Thymus (tissue), 11 donors: ENCODE measurements around the gene SLC5A4. TPM values are rescaled to one million over a fixed set of nuclear protein-coding genes. Genes with fewer than 3 reads are reported as not detected.
"Not testable (repeated sequence)": the region's sequence is repeated elsewhere in the genome, so short reads cannot be mapped to it uniquely, and the experiment has no call there.

Experiments used
- DNase-seq, 9 donors: peaks; one replicate each; pipeline ENCODE4 v3.0.0-alpha.2; 2013; ENCODE audit warnings: low spot score in 9 of 9, low read depth in 6 of 9, missing footprints in 1 of 9
- H3K27ac ChIP-seq, 2 donors: one replicate each; pipeline ENCODE4 v1.5.1; 2013; ENCODE audit warnings: control low read depth in 1 of 2, low read depth in 1 of 2, low read length in 1 of 2, mild to moderate bottlenecking in 1 of 2, moderate library complexity in 1 of 2
- H3K27me3 ChIP-seq, 2 donors: one replicate each; pipeline ENCODE4 v1.5.1; 2013; ENCODE audit warnings: low read length in 1 of 2; ENCODE audit not compliant: control insufficient read depth in 2 of 2, insufficient read depth in 1 of 2
- H3K36me3 ChIP-seq, 2 donors: one replicate each; pipeline ENCODE4 v1.5.1; 2013; ENCODE audit warnings: low read length in 1 of 2, mild to moderate bottlenecking in 1 of 2, moderate library complexity in 1 of 2; ENCODE audit not compliant: control insufficient read depth in 2 of 2, insufficient read depth in 2 of 2
- H3K4me1 ChIP-seq, 2 donors: one replicate each; pipeline ENCODE4 v1.5.1; 2013; ENCODE audit warnings: low read length in 2 of 2; ENCODE audit not compliant: control insufficient read depth in 2 of 2, insufficient read depth in 2 of 2
- H3K4me3 ChIP-seq, 2 donors: one replicate each; pipeline ENCODE4 v1.5.1; 2013; ENCODE audit warnings: low read length in 2 of 2, control low read depth in 1 of 2, mild to moderate bottlenecking in 1 of 2
- H3K9me3 ChIP-seq, 2 donors: one replicate each; pipeline ENCODE4 v1.5.1; 2013; ENCODE audit warnings: low read length in 1 of 2, mild to moderate bottlenecking in 1 of 2; ENCODE audit not compliant: control insufficient read depth in 2 of 2, insufficient read depth in 1 of 2
- WGBS: extraction: QIAGEN DNeasy Blood & Tissue Kit; methylation state at CpG from one replicate; pipeline ENCODE4 v1.1.7; 2013; 5-methylcytosine and 5-hydroxymethylcytosine counted together
- polyA plus RNA-seq: library from polyadenylated mRNA; stranded (reverse); fragments of 200-250 nt; gene quantifications from one replicate; pipeline ENCODE4 v1.2.3, GENCODE V29; 2013
- total RNA-seq: library from RNA; stranded (reverse); fragments of 120-200 nt; gene quantifications from one replicate; pipeline ENCODE4 v1.2.4, GENCODE V29; 2013
- donor health status: healthy.

The SLC5A4 gene
- total and polyA plus RNA-seq, 2 donors = 0.09 to 0.18 TPM

DNA sequence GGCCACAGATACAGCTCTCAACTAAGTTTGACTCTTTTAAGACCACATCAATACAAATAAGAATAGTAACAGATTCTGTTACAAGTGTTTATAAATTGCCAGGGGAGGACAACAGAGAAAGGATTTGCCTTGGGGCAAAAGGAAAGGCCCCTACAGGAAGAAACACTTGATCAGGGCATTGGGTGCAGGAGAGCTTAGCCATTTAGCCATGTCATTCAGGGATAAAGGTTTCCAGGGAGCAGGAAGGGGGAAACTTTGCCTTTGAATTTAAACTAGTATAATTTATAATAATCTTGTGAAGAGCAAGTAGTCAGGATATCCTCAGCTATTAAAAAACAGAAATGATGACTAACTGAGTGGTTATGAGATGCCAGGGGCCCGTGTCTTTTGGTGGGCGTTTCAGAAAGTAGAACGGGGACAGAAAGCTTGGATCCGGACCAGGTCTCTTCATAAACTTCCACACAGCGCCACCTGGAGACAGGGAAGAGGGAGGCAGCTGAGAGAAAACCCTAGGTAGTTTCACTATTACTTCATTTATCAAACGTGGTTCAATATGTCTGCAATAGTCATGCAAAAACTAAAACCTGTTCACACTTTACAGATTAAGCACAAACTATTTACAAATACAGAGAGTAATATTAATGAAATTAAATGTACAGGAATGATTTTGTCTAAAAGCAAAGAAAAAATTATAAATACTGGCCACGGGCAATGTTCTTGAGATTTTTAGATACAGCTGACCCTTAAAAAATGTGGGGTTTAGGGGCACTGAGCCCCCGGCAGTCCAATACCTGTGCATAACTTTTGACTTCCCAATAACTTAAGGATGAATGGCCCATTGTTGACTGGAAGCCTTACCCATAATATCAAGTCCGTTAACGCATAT, 11.0 kb upstream of the SLC5A4 start:
- WGBS = 31% methylated on average over 10 of the region's 10 CpGs
- H3K27me3 ChIP-seq = no peaks in the 10 kb centered on the region
- no peak overlapping the region for H3K27ac ChIP-seq
- H3K36me3 ChIP-seq = no peaks in the 10 kb centered on the region
- no peak overlapping the region for H3K4me3 ChIP-seq
- no peaks in the 10 kb centered on the region for H3K9me3 ChIP-seq
- H3K4me1 ChIP-seq = no peaks in the 10 kb centered on the region
- peak; percentile 8 to 74 (median 30) for DNase-seq

DNA sequence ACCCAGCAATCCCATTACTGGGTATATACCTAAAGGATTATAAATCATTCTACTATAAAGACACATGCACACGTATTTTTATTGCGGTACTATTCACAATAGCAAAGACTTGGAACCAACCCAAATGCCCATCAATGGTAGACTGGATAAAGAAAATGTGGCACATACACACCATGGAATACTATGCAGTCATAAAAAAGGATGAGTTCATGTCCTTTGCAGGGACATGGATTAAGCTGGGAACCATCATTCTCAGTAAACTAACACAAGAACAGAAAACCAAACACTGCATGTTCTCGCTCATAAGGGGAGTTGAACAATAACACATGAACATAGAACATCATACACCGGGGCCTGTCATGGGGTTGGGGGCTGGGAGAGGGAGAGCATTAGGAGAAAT, 8.5 kb upstream of the SLC5A4 start:
- H3K27ac ChIP-seq, H3K4me1 ChIP-seq, H3K9me3 ChIP-seq, H3K27me3 ChIP-seq, H3K36me3 ChIP-seq, DNase-seq, H3K4me3 ChIP-seq: not testable (repeated sequence)
- 95% methylated on average over 4 of the region's 4 CpGs for WGBS

DNA sequence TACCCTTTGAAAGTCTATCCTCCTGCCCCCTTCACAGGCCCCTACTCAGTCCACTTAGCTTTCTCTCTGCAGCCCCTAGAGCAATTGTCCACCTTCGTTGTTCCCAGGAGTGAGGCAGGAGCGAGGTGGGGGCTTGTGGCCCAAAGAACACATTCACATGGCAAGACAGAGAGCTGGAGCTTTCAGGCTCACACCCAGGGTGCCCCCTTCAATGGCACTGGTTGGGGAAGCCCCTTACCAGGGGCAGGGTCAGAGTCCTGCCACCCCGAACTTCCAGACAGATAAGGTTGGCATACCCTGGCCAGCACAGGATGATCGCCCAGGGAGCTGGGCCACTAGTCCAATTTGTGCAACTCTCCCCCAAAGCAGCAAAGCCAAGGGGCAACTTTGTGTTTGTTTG, 6.2 kb upstream of the SLC5A4 start:
- DNase-seq = no peak
- Histone ChIP-seq H3K9me3 (no peaks in the 10 kb centered on the region), H3K27ac (no peak overlapping the region), H3K27me3 (no peaks in the 10 kb centered on the region), H3K4me1 (no peaks in the 10 kb centered on the region), H3K4me3 (no peak overlapping the region), H3K36me3 (no peaks in the 10 kb centered on the region)
- WGBS = 93% methylated on average over 4 of the region's 4 CpGs

DNA sequence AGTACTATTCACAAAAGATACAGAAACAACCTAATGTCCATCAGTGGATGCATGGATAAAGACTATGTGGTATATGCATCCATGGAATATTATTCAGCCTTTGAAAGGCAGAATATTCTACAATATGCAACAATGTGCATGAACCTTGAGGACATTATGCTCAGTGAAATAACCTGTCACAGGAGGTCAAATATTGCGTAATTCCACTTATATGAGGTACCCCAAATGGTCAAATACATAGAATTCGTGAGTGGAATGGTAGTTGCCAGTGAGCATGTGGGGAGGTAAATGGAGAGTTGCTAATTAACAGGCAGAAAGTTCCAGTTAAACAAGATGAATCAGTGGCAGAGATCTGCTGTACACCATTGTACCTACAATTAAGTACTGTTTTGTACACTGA, 3.6 kb upstream of the SLC5A4 start:
- H3K4me3 ChIP-seq = no peak overlapping the region

DNA sequence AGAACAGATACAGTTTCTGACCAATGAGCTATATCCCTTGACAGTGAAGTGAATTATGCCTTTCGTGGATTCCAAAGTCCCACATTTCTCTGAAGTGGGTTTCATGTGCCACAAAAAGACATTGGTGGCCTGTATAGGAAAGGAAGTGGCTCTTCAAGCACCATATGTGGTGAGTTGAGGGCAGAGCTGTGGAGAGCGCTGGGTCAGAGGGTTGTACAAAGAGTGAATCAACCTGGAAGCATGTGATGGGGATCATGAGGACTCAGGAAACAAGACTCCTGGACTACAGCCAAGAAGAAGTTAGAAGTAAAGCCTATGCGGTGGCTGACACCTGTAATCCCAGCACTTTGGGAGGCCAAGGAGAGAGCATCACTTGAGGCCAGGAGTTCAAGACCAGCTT, 579 bp upstream of the SLC5A4 start:
- no peak for DNase-seq
- Histone ChIP-seq H3K4me1 (no peaks in the 10 kb centered on the region), H3K4me3 (no peak overlapping the region), H3K27me3 (no peaks in the 10 kb centered on the region), H3K27ac (no peak overlapping the region), H3K36me3 (no peaks in the 10 kb centered on the region), H3K9me3 (no peaks in the 10 kb centered on the region)
- WGBS = 37% methylated on average over 3 of the region's 3 CpGs

More for the DNA sequence above, 3.6 kb upstream of the SLC5A4 start:
- H3K27me3 ChIP-seq = no peaks in the 10 kb centered on the region
- 75% methylated on average over 2 of the region's 2 CpGs for WGBS
- H3K4me1 ChIP-seq = no peaks in the 10 kb centered on the region
- H3K36me3 ChIP-seq = no peaks in the 10 kb centered on the region
- no peak for DNase-seq
- no peak overlapping the region for H3K27ac ChIP-seq
- no peaks in the 10 kb centered on the region for H3K9me3 ChIP-seq

DNA sequence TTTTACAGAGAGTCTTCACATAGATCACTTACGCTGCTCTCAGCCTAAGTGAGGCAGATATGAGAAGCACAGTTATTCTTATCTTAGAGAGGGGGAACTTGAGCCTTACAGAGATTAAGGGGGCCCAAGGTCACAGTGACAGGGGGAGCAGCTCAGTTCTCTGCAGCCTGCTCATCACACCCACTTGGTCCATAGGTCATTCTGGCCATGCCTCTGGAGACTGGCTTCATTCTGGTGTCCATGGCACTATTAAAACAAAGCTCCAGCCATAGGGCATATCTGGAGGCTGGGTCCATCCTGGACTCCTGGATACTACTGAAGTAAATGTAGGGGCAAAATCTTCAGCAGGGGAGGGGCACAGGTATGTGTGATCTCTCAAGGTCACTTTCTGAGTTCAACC, 5.9 kb downstream of the SLC5A4 start:
- WGBS = 98% methylated on average over 1 of the region's 1 CpG
- Histone ChIP-seq H3K4me1 (no peaks in the 10 kb centered on the region), H3K9me3 (no peaks in the 10 kb centered on the region), H3K4me3 (no peak overlapping the region), H3K36me3 (no peaks in the 10 kb centered on the region), H3K27me3 (no peaks in the 10 kb centered on the region), H3K27ac (no peak overlapping the region)
- no peak for DNase-seq

DNA sequence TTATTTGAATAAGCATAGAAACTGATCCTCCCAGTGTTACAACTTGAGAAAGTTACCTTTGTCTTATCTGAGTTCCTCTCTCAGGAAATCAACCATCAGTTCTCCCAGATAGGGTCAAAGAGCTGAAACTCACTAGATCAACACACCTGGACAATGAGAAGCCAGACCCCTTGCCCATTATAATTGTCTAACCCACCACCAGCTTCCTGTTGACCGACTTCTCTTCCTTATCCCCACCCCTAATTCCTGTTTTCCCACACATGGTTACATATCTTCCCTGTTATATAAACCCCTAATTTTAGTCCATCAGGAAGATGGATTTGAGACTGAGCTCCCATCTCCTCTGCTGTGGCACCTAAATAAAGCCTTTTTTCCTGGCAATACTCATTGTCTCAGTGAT, 6.9 kb downstream of the SLC5A4 start:
- no peaks in the 10 kb centered on the region for H3K36me3 ChIP-seq
- H3K4me1 ChIP-seq = no peaks in the 10 kb centered on the region
- no peaks in the 10 kb centered on the region for H3K9me3 ChIP-seq
- no peak for DNase-seq
- H3K4me3 ChIP-seq = no peak overlapping the region
- WGBS = 8% methylated on average over 1 of the region's 1 CpG
- H3K27ac ChIP-seq = no peak overlapping the region
- H3K27me3 ChIP-seq = no peaks in the 10 kb centered on the region

DNA sequence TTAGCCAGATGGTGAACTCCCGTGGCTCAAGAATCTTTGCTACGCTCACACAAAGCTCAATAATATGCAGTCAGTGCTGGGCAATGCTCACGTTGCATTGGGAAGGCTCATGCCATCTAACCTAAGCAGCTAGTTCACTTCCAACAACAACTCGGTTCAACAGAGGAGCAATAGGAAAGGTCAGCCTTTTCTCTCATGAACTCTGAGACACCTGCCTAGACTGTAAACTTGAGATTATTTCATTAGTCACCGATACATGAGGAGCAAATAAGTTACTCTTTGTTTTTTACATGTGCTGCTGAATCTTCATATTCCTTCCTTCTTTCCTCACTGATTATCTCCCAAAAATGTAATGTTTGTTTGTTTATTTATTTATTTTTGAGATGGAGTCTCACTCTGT, 9.0 kb downstream of the SLC5A4 start:
- Histone ChIP-seq H3K27ac (no peak overlapping the region), H3K9me3 (no peaks in the 10 kb centered on the region), H3K4me3 (no peak overlapping the region), H3K4me1 (no peaks in the 10 kb centered on the region), H3K27me3 (no peaks in the 10 kb centered on the region), H3K36me3 (no peaks in the 10 kb centered on the region)
- WGBS = 93% methylated on average over 5 of the region's 5 CpGs
- no peak for DNase-seq

DNA sequence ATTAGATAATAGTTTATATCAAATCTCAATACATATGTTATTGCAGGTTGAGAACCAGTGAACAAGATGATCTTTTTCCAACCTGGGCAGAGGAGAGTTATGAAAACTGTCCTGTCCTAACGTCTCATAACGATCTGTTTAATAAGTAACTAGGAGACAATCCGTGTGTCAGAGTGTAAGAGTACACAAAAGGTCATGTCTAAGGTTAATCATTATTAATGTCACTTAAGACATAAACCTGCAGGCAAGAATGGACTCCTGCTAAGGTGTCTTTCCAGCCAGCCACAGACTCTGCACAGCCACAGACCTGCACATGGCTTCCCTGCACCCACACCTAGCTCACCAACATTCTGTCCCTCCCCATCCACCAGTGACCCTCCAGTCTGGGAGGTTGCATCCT, 10.1 kb downstream of the SLC5A4 start:
- DNase-seq = no peak
- no peak overlapping the region for H3K27ac ChIP-seq
- H3K4me1 ChIP-seq = no peaks in the 10 kb centered on the region
- 92% methylated on average over 3 of the region's 3 CpGs for WGBS
- H3K27me3 ChIP-seq = no peaks in the 10 kb centered on the region
- no peaks in the 10 kb centered on the region for H3K36me3 ChIP-seq
- no peak overlapping the region for H3K4me3 ChIP-seq
- no peaks in the 10 kb centered on the region for H3K9me3 ChIP-seq
